GM06990 (cell line): ENCODE measurements around the gene CHDH.

Source experiments
- DNase-seq: peaks from one replicate; pipeline ENCODE4 v3.0.0-alpha.2; 2011; ENCODE audit not compliant: insufficient read length; ENCODE audit errors: extremely low read depth
- H3K27me3 ChIP-seq: replicated peaks from 2 replicates; pipeline ENCODE4 v1.6.0; 2011; ENCODE audit warnings: low read length; ENCODE audit not compliant: control insufficient read depth, insufficient read depth
- H3K36me3 ChIP-seq: 2 replicates; pipeline ENCODE4 v1.5.1; 2011; ENCODE audit warnings: low read length; ENCODE audit not compliant: control insufficient read depth, insufficient read depth
- H3K4me3 ChIP-seq: replicated peaks from 2 replicates; pipeline ENCODE4 v1.5.1; 2011; ENCODE audit warnings: low read depth, mild to moderate bottlenecking, control low read depth, low read length
- TF ChIP-seq, protein P1 (sequence below): IDR thresholded peaks from 2 replicates; pipeline ENCODE4 v1.5.1; 2011; ENCODE audit warnings: low read length, control low read depth, mild to moderate bottlenecking, inconsistent platforms; ENCODE audit not compliant: insufficient read depth, poor library complexity, severe bottlenecking

The CHDH gene

GRCh38 chr3:53841296-53841695 lies 4.9 kb downstream of the CHDH start:
- TF ChIP-seq, protein P1, sequence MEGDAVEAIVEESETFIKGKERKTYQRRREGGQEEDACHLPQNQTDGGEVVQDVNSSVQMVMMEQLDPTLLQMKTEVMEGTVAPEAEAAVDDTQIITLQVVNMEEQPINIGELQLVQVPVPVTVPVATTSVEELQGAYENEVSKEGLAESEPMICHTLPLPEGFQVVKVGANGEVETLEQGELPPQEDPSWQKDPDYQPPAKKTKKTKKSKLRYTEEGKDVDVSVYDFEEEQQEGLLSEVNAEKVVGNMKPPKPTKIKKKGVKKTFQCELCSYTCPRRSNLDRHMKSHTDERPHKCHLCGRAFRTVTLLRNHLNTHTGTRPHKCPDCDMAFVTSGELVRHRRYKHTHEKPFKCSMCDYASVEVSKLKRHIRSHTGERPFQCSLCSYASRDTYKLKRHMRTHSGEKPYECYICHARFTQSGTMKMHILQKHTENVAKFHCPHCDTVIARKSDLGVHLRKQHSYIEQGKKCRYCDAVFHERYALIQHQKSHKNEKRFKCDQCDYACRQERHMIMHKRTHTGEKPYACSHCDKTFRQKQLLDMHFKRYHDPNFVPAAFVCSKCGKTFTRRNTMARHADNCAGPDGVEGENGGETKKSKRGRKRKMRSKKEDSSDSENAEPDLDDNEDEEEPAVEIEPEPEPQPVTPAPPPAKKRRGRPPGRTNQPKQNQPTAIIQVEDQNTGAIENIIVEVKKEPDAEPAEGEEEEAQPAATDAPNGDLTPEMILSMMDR, result no peak
- no peaks in the 10 kb centered on the region for H3K36me3 ChIP-seq
- no peak overlapping the region for H3K4me3 ChIP-seq
- DNase-seq, result no peak
- no peaks in the 10 kb centered on the region for H3K27me3 ChIP-seq

- Histone ChIP-seq H3K4me3 (no peak overlapping the region), H3K36me3 (no peaks in the 10 kb centered on the region), H3K27me3 (no peaks in the 10 kb centered on the region)
- no peak for DNase-seq
- TF ChIP-seq, protein P1, result no peak
Measured at GRCh38 chr3:53837331-53837730, 8.9 kb downstream of the CHDH start.

GRCh38 chr3:53836084-53836872 lies 9.9 kb downstream of the CHDH start:
- TF ChIP-seq, protein P1, result no peak
- H3K36me3 ChIP-seq, result no peaks in the 10 kb centered on the region
- no peak overlapping the region for H3K4me3 ChIP-seq
- DNase-seq, result no peak
- no peaks in the 10 kb centered on the region for H3K27me3 ChIP-seq

- Histone ChIP-seq H3K4me3 (no peak overlapping the region), H3K27me3 (no peaks in the 10 kb centered on the region), H3K36me3 (no peaks in the 10 kb centered on the region)
- TF ChIP-seq, protein P1, result no peak
- DNase-seq, result no peak
Measured at GRCh38 chr3:53835257-53835656, 11.0 kb downstream of the CHDH start.

DNA sequence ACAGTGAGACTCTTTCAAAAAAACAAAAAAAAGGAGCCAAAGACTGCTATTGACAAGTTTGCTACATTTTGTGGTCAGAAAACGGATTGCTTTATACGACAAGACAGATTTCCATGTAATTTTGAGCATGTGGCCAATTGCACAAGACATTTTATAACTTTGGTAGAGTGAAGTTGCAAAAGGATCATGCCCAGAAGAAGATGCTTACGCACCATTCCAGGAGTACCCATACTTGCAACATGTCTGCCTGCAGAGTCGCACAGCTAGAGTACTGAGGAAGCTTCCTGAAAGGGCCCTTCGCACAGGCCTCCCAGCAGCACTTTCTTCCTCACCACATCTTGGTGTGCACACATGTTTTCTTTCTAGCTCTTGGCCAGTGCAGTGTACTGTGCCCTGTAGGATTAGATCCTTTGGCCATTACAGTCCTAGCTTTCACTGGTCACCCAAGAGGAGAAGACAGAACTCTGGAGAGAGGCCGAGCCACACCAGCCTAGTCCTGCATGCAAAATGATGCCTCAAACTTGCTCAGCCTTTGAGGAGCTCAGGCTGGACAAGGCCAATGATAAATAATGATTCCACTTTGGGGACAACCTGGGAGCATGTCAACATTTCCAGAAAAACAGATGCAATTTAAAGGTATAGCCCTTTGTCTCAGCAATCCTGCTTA lies 11.7 kb downstream of the CHDH start:
- Histone ChIP-seq H3K4me3 (no peak overlapping the region), H3K27me3 (no peaks in the 10 kb centered on the region), H3K36me3 (no peaks in the 10 kb centered on the region)
- DNase-seq, result no peak
- TF ChIP-seq, protein P1, result no peak

DNA sequence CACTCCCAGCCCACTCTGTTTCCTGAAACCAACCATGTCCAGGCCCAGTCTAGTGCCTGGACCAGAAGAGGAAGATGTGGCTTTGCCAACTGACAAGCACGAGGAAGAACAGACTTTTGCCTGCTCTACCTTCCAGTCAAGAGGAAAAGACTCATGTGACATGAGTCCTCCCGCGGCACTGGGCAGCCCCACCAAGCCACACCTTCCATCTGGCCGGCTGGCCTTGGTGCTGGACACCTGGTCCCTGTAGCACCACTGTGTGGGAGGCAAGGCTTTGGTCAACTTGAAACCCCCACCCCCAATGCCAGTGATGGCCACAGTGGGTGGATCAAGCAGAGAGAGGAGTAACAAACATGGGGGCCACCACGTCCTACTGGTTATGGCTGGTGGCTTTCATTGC lies 12.5 kb downstream of the CHDH start:
- DNase-seq, result no peak
- Histone ChIP-seq H3K27me3 (no peaks in the 10 kb centered on the region), H3K4me3 (no peak overlapping the region), H3K36me3 (no peaks in the 10 kb centered on the region)
- TF ChIP-seq, protein P1, result no peak
